H1 (cell line): ENCODE measurements around the gene LAMP1. TPM values are rescaled to one million over a fixed set of nuclear protein-coding genes. Genes with fewer than 3 reads are reported as not detected.

Experiments
- ASH2L ChIP-seq: fragments of 200-600, 300-600 bp; sonication (generic); IDR thresholded peaks from one replicate; pipeline ENCODE4 v1.7.1; 2017; ENCODE audit warnings: low read length
- CHD2 ChIP-seq: IDR thresholded peaks from 2 replicates; pipeline ENCODE4 v1.6.1; 2012; ENCODE audit warnings: low read length, improper control_type of control experiment
- HDAC2 ChIP-seq, 2 experiments: fragments of 300-600 bp in 1 of 2; sonication (generic) in 1 of 2; IDR thresholded peaks; 2 replicates each; pipeline ENCODE4 v1.6.1; 2011 to 2012; ENCODE audit warnings: low read depth in 2 of 2, low read length in 2 of 2, mild to moderate bottlenecking in 2 of 2, moderate library complexity in 2 of 2, borderline replicate concordance in 1 of 2, inconsistent platforms in 1 of 2
- KDM1A ChIP-seq: fragments of 200-600, 300-600 bp; sonication (generic); IDR thresholded peaks from 2 replicates; pipeline ENCODE4 v1.7.1; 2016; ENCODE audit warnings: mild to moderate bottlenecking, low read length, borderline replicate concordance
- KDM4A ChIP-seq: IDR thresholded peaks from one replicate; pipeline ENCODE4 v1.7.1; 2012; ENCODE audit warnings: low read depth, mild to moderate bottlenecking, moderate library complexity, low read length, inconsistent platforms; ENCODE audit not compliant: severe bottlenecking
- PHF8 ChIP-seq: fragments of 200-600 bp; sonication (generic); conservative IDR thresholded peaks from 2 replicates; pipeline ENCODE4 v1.7.1; 2012; ENCODE audit warnings: low read depth, mild to moderate bottlenecking, inconsistent platforms, low read length, moderate library complexity
- POLR2A ChIP-seq, 2 experiments: IDR thresholded peaks; 1 replicate in 1 of 2; 2 replicates in 1 of 2; pipeline ENCODE4 v1.6.1; 2011; ENCODE audit warnings: low read depth in 2 of 2, low read length in 2 of 2, mild to moderate bottlenecking in 2 of 2; ENCODE audit errors: control extremely low read depth in 1 of 2
- SIRT6 ChIP-seq: IDR thresholded peaks from one replicate; pipeline ENCODE4 v1.7.1; 2012; ENCODE audit warnings: low read length, inconsistent platforms
- SP1 ChIP-seq: IDR thresholded peaks from 2 replicates; pipeline ENCODE4 v1.6.1; 2011; ENCODE audit warnings: low read depth, low read length
- TBP ChIP-seq: IDR thresholded peaks from 2 replicates; pipeline ENCODE4 v1.6.1; 2011; ENCODE audit warnings: low read depth, low read length, improper control_type of control experiment
- YY1 ChIP-seq: IDR thresholded peaks from 2 replicates; pipeline ENCODE4 v1.6.1; 2011; ENCODE audit warnings: low read depth, mild to moderate bottlenecking, low read length
- polyA plus RNA-seq, 7 experiments: library from polyadenylated mRNA; depleted of rRNA in 3 of 7; stranded (reverse) in 5 of 7; unstranded in 2 of 7; fragments of >200 nt in 5 of 7; fragments of 200-250 nt in 2 of 7; gene quantifications; 1 replicate in 5 of 7; 2 replicates in 1 of 7; 4 replicates in 1 of 7; pipeline versions ENCODE4 v1.2.1 to v1.2.3, GENCODE V29; 2011 to 2013; ENCODE audit warnings: missing spikeins in 2 of 7, mixed read lengths in 2 of 7
- total RNA-seq: library from RNA; stranded (reverse); fragmentation: NEBNext Ultra II Directional; extraction: Animal tissue kit (Norgen Biotek cat#: 25700); gene quantifications from 2 replicates; pipeline ENCODE4 v1.2.1, GENCODE V29; 2021
- TF ChIP-seq, protein P1 (sequence below): fragments of 300-600 bp; sonication (generic); IDR thresholded peaks from 2 replicates; pipeline ENCODE4 v1.7.1; 2012; ENCODE audit warnings: low read length, moderate library complexity, mild to moderate bottlenecking, inconsistent platforms; ENCODE audit not compliant: insufficient replicate concordance

The LAMP1 gene
- total and polyA plus RNA-seq, 2 of the 8 experiments (the other 6 are each of a cell fraction or from before 2014, with no cell fraction given), result 97.6 to 140 TPM

DNA sequence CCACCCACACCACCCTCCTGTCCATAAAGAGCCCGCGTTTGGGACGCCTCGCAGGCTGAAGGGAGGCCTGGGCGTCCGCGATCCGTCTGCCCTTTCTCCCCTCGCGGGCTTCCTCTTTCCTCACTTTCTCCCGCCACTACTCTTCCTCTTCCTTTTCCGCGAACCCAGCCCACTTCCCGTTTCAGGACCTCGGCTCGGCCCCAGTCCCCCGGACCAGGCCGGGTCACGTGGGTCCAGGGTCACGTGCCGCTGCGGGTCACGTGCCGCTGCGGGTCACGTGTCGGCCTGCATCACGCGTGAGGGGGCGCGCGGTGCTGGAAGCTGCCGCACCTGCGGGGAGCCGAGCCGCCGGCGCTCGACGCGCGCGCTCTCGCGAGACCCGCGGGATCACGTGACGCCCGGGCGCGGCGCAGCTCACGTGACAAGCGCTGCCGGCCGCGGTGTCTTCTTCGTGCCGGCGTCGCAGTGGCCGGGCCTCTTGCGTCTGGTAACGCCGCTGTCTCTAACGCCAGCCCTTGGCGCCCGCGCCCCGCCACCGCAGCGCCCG lies at the start of gene LAMP1 (continued):
- TF ChIP-seq, protein P1, sequence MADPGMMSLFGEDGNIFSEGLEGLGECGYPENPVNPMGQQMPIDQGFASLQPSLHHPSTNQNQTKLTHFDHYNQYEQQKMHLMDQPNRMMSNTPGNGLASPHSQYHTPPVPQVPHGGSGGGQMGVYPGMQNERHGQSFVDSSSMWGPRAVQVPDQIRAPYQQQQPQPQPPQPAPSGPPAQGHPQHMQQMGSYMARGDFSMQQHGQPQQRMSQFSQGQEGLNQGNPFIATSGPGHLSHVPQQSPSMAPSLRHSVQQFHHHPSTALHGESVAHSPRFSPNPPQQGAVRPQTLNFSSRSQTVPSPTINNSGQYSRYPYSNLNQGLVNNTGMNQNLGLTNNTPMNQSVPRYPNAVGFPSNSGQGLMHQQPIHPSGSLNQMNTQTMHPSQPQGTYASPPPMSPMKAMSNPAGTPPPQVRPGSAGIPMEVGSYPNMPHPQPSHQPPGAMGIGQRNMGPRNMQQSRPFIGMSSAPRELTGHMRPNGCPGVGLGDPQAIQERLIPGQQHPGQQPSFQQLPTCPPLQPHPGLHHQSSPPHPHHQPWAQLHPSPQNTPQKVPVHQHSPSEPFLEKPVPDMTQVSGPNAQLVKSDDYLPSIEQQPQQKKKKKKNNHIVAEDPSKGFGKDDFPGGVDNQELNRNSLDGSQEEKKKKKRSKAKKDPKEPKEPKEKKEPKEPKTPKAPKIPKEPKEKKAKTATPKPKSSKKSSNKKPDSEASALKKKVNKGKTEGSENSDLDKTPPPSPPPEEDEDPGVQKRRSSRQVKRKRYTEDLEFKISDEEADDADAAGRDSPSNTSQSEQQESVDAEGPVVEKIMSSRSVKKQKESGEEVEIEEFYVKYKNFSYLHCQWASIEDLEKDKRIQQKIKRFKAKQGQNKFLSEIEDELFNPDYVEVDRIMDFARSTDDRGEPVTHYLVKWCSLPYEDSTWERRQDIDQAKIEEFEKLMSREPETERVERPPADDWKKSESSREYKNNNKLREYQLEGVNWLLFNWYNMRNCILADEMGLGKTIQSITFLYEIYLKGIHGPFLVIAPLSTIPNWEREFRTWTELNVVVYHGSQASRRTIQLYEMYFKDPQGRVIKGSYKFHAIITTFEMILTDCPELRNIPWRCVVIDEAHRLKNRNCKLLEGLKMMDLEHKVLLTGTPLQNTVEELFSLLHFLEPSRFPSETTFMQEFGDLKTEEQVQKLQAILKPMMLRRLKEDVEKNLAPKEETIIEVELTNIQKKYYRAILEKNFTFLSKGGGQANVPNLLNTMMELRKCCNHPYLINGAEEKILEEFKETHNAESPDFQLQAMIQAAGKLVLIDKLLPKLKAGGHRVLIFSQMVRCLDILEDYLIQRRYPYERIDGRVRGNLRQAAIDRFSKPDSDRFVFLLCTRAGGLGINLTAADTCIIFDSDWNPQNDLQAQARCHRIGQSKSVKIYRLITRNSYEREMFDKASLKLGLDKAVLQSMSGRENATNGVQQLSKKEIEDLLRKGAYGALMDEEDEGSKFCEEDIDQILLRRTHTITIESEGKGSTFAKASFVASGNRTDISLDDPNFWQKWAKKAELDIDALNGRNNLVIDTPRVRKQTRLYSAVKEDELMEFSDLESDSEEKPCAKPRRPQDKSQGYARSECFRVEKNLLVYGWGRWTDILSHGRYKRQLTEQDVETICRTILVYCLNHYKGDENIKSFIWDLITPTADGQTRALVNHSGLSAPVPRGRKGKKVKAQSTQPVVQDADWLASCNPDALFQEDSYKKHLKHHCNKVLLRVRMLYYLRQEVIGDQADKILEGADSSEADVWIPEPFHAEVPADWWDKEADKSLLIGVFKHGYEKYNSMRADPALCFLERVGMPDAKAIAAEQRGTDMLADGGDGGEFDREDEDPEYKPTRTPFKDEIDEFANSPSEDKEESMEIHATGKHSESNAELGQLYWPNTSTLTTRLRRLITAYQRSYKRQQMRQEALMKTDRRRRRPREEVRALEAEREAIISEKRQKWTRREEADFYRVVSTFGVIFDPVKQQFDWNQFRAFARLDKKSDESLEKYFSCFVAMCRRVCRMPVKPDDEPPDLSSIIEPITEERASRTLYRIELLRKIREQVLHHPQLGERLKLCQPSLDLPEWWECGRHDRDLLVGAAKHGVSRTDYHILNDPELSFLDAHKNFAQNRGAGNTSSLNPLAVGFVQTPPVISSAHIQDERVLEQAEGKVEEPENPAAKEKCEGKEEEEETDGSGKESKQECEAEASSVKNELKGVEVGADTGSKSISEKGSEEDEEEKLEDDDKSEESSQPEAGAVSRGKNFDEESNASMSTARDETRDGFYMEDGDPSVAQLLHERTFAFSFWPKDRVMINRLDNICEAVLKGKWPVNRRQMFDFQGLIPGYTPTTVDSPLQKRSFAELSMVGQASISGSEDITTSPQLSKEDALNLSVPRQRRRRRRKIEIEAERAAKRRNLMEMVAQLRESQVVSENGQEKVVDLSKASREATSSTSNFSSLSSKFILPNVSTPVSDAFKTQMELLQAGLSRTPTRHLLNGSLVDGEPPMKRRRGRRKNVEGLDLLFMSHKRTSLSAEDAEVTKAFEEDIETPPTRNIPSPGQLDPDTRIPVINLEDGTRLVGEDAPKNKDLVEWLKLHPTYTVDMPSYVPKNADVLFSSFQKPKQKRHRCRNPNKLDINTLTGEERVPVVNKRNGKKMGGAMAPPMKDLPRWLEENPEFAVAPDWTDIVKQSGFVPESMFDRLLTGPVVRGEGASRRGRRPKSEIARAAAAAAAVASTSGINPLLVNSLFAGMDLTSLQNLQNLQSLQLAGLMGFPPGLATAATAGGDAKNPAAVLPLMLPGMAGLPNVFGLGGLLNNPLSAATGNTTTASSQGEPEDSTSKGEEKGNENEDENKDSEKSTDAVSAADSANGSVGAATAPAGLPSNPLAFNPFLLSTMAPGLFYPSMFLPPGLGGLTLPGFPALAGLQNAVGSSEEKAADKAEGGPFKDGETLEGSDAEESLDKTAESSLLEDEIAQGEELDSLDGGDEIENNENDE, result no peak
- TF ChIP-seq SIRT6, result no peak
- TF ChIP-seq TBP, result peak; percentile 78
- TF ChIP-seq PHF8, result 0 out of 2 replicates have a peak, but pooled peaks have one; percentile 63
- TF ChIP-seq SP1, result 0 out of 2 replicates have a peak, but pooled peaks have one; percentile 44
- no peak for TF ChIP-seq ASH2L
- peak; percentile 99 for TF ChIP-seq KDM4A
- no peak for TF ChIP-seq KDM1A
- no peak; a peak in 1 of 3 replicates for TF ChIP-seq POLR2A (IDR thresholded peaks at IDR 0.05; ENCODE audit: control extremely low read depth in 1 of 2, low read depth in 2 of 2, low read length in 2 of 2)
- TF ChIP-seq HDAC2 (IDR thresholded peaks at IDR 0.05; ENCODE audit: borderline replicate concordance in 1 of 2, low read depth in 2 of 2, low read length in 2 of 2), result peak; percentile 28 to 63; a peak in 2 of 4 replicates
- no peak; the same call in 1 of the 2 replicates for TF ChIP-seq YY1
- peak; percentile 99 for TF ChIP-seq CHD2
